Endothelial cell (in vitro differentiated cells): Measurements from ENCODE around the gene MEIS1. TPM values are rescaled to one million over a fixed set of nuclear protein-coding genes. Genes with fewer than 3 reads are reported as not detected.

Source experiments
- DNase-seq: peaks from one replicate; pipeline ENCODE4 v3.0.0; 2021; ENCODE audit warnings: low spot score
- H3K27ac Mint-ChIP-seq: one replicate; pipeline ENCODE4 v1.8.0; 2021; ENCODE audit warnings: mixed read lengths, inconsistent platforms; ENCODE audit not compliant: unreplicated experiment
- H3K27me3 Mint-ChIP-seq: one replicate; pipeline ENCODE4 v1.8.0; 2021; ENCODE audit warnings: mild to moderate bottlenecking, moderate library complexity, mixed read lengths, inconsistent platforms; ENCODE audit not compliant: unreplicated experiment
- H3K36me3 Mint-ChIP-seq: one replicate; pipeline ENCODE4 v1.8.0; 2021; ENCODE audit warnings: mild to moderate bottlenecking, low read depth, mixed read lengths, inconsistent platforms; ENCODE audit not compliant: unreplicated experiment
- H3K4me1 Mint-ChIP-seq: one replicate; pipeline ENCODE4 v1.8.0; 2021; ENCODE audit warnings: mild to moderate bottlenecking, mixed read lengths, inconsistent platforms; ENCODE audit not compliant: unreplicated experiment
- H3K4me3 Mint-ChIP-seq: one replicate; pipeline ENCODE4 v1.8.0; 2021; ENCODE audit warnings: mild to moderate bottlenecking, mixed read lengths, inconsistent platforms; ENCODE audit not compliant: unreplicated experiment
- H3K9me3 Mint-ChIP-seq: one replicate; pipeline ENCODE4 v1.8.0; 2021; ENCODE audit warnings: mixed read lengths, inconsistent platforms; ENCODE audit not compliant: unreplicated experiment
- total RNA-seq: library from RNA; stranded (reverse); fragmentation: NEBNext Ultra II Directional; extraction: Animal tissue kit (Norgen Biotek cat#: 25700); gene quantifications from one replicate; pipeline ENCODE4 v1.2.1, GENCODE V29; 2021; ENCODE audit not compliant: unreplicated experiment
- TF ChIP-seq, protein P1 (sequence below): fragments of 200-600 bp; sonication (generic); IDR thresholded peaks from one replicate; pipeline ENCODE4 v1.5.0; 2021; ENCODE audit warnings: antibody characterized with exemption; ENCODE audit not compliant: unreplicated experiment

The MEIS1 gene
- total RNA-seq, 1 donor from 2014 or later: 13.3 TPM

DNA sequence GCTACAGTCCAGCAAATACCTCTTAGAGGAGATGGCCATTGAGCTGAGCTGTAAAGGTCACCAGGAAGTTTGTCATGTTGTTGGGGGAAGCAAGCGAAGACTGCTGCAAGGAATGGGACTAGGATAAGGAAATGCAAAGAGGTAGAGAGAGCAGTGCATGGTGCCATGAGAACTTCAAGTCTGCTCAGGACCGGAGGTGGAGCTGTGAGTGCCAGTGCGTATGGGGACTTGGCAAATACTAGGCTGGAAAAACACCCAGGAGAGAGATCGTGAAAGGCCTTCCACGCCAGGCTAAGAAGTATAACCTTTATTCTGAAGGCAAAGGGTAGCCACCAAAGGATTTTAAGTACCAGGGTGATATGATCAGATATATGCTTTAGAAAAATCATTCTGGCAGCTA is 71.3 kb downstream of the MEIS1 start:
- peaks cover 27% of the 10 kb centered on the region for H3K4me1 Mint-ChIP-seq
- H3K27ac Mint-ChIP-seq: no peak overlapping the region
- H3K27me3 Mint-ChIP-seq: no peaks in the 10 kb centered on the region
- no peak for DNase-seq
- no peak overlapping the region for H3K4me3 Mint-ChIP-seq
- no peaks in the 10 kb centered on the region for H3K36me3 Mint-ChIP-seq
- TF ChIP-seq, protein P1, sequence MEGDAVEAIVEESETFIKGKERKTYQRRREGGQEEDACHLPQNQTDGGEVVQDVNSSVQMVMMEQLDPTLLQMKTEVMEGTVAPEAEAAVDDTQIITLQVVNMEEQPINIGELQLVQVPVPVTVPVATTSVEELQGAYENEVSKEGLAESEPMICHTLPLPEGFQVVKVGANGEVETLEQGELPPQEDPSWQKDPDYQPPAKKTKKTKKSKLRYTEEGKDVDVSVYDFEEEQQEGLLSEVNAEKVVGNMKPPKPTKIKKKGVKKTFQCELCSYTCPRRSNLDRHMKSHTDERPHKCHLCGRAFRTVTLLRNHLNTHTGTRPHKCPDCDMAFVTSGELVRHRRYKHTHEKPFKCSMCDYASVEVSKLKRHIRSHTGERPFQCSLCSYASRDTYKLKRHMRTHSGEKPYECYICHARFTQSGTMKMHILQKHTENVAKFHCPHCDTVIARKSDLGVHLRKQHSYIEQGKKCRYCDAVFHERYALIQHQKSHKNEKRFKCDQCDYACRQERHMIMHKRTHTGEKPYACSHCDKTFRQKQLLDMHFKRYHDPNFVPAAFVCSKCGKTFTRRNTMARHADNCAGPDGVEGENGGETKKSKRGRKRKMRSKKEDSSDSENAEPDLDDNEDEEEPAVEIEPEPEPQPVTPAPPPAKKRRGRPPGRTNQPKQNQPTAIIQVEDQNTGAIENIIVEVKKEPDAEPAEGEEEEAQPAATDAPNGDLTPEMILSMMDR: no peak
- H3K9me3 Mint-ChIP-seq: no peaks in the 10 kb centered on the region

DNA sequence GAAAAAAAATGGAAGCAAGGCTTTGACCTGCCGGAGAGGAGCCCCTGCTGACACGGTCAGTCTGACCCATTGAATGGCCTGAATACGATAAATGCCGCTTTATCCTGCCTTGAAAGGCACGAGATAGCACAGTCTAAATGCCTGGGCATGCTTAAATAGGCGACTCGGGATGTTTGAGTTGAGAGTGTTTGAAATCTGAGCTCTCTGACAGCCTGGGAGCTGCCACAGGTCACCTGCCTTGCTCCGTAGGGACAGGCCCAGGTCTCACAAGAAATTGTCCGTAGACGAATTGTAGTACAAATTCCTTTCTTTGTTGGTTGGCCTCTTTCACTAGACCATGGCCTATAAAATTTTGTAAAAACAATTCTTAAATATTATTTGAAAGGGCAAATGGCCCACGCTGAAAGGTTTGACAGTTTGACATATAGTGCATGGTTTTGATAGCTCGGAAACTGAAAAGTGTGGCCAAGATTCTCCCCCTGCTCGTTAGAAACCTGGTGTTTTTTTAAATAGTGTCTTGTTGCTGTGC is 72.8 kb downstream of the MEIS1 start:
- TF ChIP-seq, protein P1: no peak
- no peaks in the 10 kb centered on the region for H3K27me3 Mint-ChIP-seq
- no peak overlapping the region for H3K27ac Mint-ChIP-seq
- DNase-seq: no peak
- H3K36me3 Mint-ChIP-seq: no peaks in the 10 kb centered on the region
- H3K9me3 Mint-ChIP-seq: no peaks in the 10 kb centered on the region
- H3K4me1 Mint-ChIP-seq: peaks cover 28% of the 10 kb centered on the region
- no peak overlapping the region for H3K4me3 Mint-ChIP-seq

DNA sequence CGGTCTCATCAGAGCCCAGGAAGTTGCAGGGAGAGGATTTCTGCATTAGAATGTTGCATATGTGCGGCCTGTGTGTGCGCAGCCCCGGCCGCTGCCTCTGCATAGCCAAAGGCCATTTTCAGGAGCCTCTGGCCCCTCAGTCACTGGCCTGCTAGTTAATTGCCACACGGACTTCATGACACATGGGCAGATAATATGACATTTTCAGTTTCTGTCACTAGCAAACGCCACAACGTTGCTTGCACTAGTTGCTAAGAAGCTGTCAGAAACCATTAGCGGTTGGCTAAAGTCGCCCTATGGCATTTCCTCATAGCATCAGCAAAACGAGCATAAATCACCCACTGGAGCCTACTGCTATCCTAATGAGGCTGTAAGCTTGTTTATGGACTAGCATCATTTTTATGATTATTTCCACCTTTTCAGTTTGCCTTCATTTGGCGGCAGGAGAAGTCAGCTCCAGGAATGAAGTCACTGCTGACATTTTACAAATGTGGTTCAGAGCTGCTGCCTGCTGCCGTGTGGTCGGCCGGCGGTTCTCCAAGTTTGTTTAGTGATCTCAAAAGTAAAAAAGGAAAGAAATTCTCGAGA is 73.7 kb downstream of the MEIS1 start:
- DNase-seq: no peak
- H3K4me3 Mint-ChIP-seq: no peak overlapping the region
- H3K4me1 Mint-ChIP-seq: peaks cover 29% of the 10 kb centered on the region
- H3K27ac Mint-ChIP-seq: no peak overlapping the region
- H3K9me3 Mint-ChIP-seq: no peaks in the 10 kb centered on the region
- TF ChIP-seq, protein P1: no peak
- H3K36me3 Mint-ChIP-seq: no peaks in the 10 kb centered on the region
- no peaks in the 10 kb centered on the region for H3K27me3 Mint-ChIP-seq

DNA sequence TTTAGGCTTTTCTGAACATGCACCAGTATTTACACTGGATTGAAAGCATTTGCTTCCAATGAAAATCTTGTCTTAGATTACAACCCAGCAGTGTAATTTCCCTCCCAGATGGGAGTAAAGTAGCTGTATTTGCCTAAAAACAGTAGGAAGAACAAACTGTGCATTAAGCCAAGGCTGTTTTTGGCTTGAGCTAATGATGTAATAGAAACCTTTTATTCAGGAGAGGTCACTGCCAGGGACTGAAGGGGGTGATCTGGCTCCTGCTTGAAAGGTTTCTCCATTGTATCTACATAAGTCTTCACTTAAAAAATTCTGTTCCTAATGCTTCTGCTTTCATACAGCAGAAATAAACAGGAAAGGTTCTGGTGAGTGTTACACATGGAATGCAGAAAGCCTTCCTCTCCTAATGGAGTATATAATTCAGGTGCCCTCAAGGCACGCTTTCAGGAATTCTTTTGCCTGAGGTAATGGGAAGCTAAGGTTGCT is 74.4 kb downstream of the MEIS1 start:
- no peaks in the 10 kb centered on the region for H3K9me3 Mint-ChIP-seq
- H3K27ac Mint-ChIP-seq: no peak overlapping the region
- no peaks in the 10 kb centered on the region for H3K27me3 Mint-ChIP-seq
- no peaks in the 10 kb centered on the region for H3K36me3 Mint-ChIP-seq
- TF ChIP-seq, protein P1: no peak
- H3K4me1 Mint-ChIP-seq: peaks cover 29% of the 10 kb centered on the region
- no peak for DNase-seq
- no peak overlapping the region for H3K4me3 Mint-ChIP-seq

DNA sequence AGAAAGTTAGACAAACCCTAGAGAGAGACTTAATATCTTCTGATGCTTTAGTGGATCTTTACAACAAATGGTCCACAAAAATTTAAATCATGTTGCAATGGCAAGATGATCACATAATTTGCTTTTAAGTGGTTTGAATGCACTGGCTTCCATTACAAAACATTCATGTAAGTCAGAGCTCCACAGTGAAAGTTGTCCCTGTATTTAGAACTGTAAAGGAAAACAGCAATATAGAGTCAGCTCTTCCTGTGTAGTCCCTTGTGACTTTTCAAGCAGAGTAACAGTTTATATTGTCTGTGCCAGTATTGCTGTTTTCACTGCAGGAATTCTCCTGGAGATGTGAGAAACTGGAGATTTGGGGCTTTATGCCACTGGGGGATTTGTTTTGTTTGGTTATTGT is 77.7 kb downstream of the MEIS1 start:
- TF ChIP-seq, protein P1: no peak
- Mint-ChIP-seq H3K9me3 (no peaks in the 10 kb centered on the region), H3K36me3 (no peaks in the 10 kb centered on the region), H3K27ac (no peak overlapping the region), H3K4me1 (peaks cover 16% of the 10 kb centered on the region), H3K27me3 (no peaks in the 10 kb centered on the region), H3K4me3 (no peak overlapping the region)
- no peak for DNase-seq
